HG02798 (cell line): ENCODE data around the gene SEMA4B.

Source experiments
- ATAC-seq: cut with Tn5 transposase; IDR thresholded peaks from one replicate; pipeline ENCODE4 v1.9.1; 2021; ENCODE audit warnings: mild to moderate bottlenecking; ENCODE audit not compliant: unreplicated experiment, poor library complexity

The SEMA4B gene

GRCh38 chr15:90223441-90224165 is 22.5 kb downstream of the SEMA4B start:
- no peak for ATAC-seq

GRCh38 chr15:90225047-90225446 is 23.9 kb downstream of the SEMA4B start:
- no peak for ATAC-seq

- ATAC-seq = no peak
Measured at GRCh38 chr15:90225504-90226234, 24.5 kb downstream of the SEMA4B start.

GRCh38 chr15:90227336-90227735 is 26.2 kb downstream of the SEMA4B start:
- no peak for ATAC-seq

GRCh38 chr15:90227816-90228772 is 27.0 kb downstream of the SEMA4B start:
- no peak for ATAC-seq

- ATAC-seq = no peak
Measured at GRCh38 chr15:90228960-90229359, 27.8 kb downstream of the SEMA4B start.

GRCh38 chr15:90230071-90230494 is 29.0 kb downstream of the SEMA4B start:
- ATAC-seq = no peak

- no peak for ATAC-seq
Measured at GRCh38 chr15:90230610-90231009, 29.5 kb downstream of the SEMA4B start.

GRCh38 chr15:90231028-90232017 is 30.2 kb downstream of the SEMA4B start:
- no peak for ATAC-seq

- no peak for ATAC-seq
Measured at GRCh38 chr15:90232196-90232595, 31.1 kb downstream of the SEMA4B start.

- ATAC-seq = no peak
Measured at GRCh38 chr15:90232941-90233386, 31.8 kb downstream of the SEMA4B start.

GRCh38 chr15:90233387-90234095 is 32.4 kb downstream of the SEMA4B start, which contains the start of gene CIB1:
TSS of gene CIB1 (minus strand) at chr15:90233941. CDS start at chr15:90233885, 56 bp downstream.
- ATAC-seq = peak; percentile 90

GRCh38 chr15:90234096-90234988 is 33.2 kb downstream of the SEMA4B start, which contains the start of gene GDPGP1:
TSS of gene GDPGP1 (plus strand) at chr15:90234209. CDS start at chr15:90240909, 6,700 bp downstream.
- no peak for ATAC-seq

- no peak for ATAC-seq
Measured at GRCh38 chr15:90239371-90239770, 38.2 kb downstream of the SEMA4B start.

GRCh38 chr15:90240856-90241255 is 39.7 kb downstream of the SEMA4B start:
- ATAC-seq = no peak

- no peak for ATAC-seq
Measured at GRCh38 chr15:90241343-90242192, 40.4 kb downstream of the SEMA4B start.
